ENCODE data around the gene KLF11. TPM values are rescaled to one million over a fixed set of nuclear protein-coding genes. Genes with fewer than 3 reads are reported as not detected.

KLF11 gene
- total and polyA plus RNA-seq, 2 experiments from 2014 or later = 10.2 to 11.3 TPM

GRCh38 chr2:9996321-9996720 lies 47.0 kb upstream of the KLF11 start:
- Histone ChIP-seq H3K9me2 (replicated peaks; ENCODE audit: insufficient read depth) (no peaks in the 10 kb centered on the region), H3K79me2 (no peaks in the 10 kb centered on the region), H4K20me1 (ENCODE audit: insufficient read depth, poor library complexity, severe bottlenecking) (no peaks in the 10 kb centered on the region), H3K4me2 (no peak overlapping the region), H3K4me3 (no peak overlapping the region), H2AFZ (no peak overlapping the region), H3K4me1 (ENCODE audit: insufficient read depth) (no peaks in the 10 kb centered on the region), H3K36me3 (replicated peaks; ENCODE audit: insufficient read depth, low read depth) (no peaks in the 10 kb centered on the region), H3K27ac (no peak overlapping the region), H3K27me3 (no peaks in the 10 kb centered on the region), H3K9me3 (ENCODE audit: low read depth) (no peaks in the 10 kb centered on the region)
- 86% methylated on average over 7 of the region's 7 CpGs for WGBS (ENCODE audit: low lambda C conversion rate, missing lambda C conversion rate)
- no peak for DNase-seq (ENCODE audit: low spot score)
- TF ChIP-seq EZH2 (IDR thresholded peaks at IDR 0.05; ENCODE audit: borderline replicate concordance) = no peak
- TF ChIP-seq CTCF (IDR thresholded peaks at IDR 0.05; ENCODE audit: poor library complexity) = no peak
- no peak for TF ChIP-seq EZH2phosphoT487 (IDR thresholded peaks at IDR 0.05; ENCODE audit: low read depth, severe bottlenecking, unreplicated experiment)

- TF ChIP-seq EZH2 (IDR thresholded peaks at IDR 0.05; ENCODE audit: borderline replicate concordance) (no peak), CTCF (IDR thresholded peaks at IDR 0.05; ENCODE audit: poor library complexity) (no peak), EZH2phosphoT487 (IDR thresholded peaks at IDR 0.05; ENCODE audit: low read depth, severe bottlenecking, unreplicated experiment) (no peak)
- no peaks in the 10 kb centered on the region for H3K79me2 ChIP-seq
- no peaks in the 10 kb centered on the region for H3K4me1 ChIP-seq (ENCODE audit: insufficient read depth)
- H3K9me2 ChIP-seq (replicated peaks; ENCODE audit: insufficient read depth) = no peaks in the 10 kb centered on the region
- H3K4me3 ChIP-seq = no peak overlapping the region
- no peak for DNase-seq (ENCODE audit: low spot score)
- no peaks in the 10 kb centered on the region for H3K9me3 ChIP-seq (ENCODE audit: low read depth)
- no peak overlapping the region for H3K27ac ChIP-seq
- no peak overlapping the region for H2AFZ ChIP-seq
- H3K4me2 ChIP-seq = no peak overlapping the region
- no peaks in the 10 kb centered on the region for H3K36me3 ChIP-seq (replicated peaks; ENCODE audit: insufficient read depth, low read depth)
- 78% methylated on average over 7 of the region's 7 CpGs for WGBS (ENCODE audit: low lambda C conversion rate, missing lambda C conversion rate)
- H4K20me1 ChIP-seq (ENCODE audit: insufficient read depth, poor library complexity, severe bottlenecking) = no peaks in the 10 kb centered on the region
- no peaks in the 10 kb centered on the region for H3K27me3 ChIP-seq
Measured at GRCh38 chr2:9997936-9998335, 45.4 kb upstream of the KLF11 start.

- 94% methylated on average over 20 of the region's 20 CpGs for WGBS (ENCODE audit: low lambda C conversion rate, missing lambda C conversion rate)
- Histone ChIP-seq H3K9me3 (ENCODE audit: low read depth) (no peaks in the 10 kb centered on the region), H2AFZ (no peak overlapping the region), H3K27ac (no peak overlapping the region), H3K9me2 (replicated peaks; ENCODE audit: insufficient read depth) (no peaks in the 10 kb centered on the region), H3K27me3 (no peaks in the 10 kb centered on the region), H3K79me2 (no peaks in the 10 kb centered on the region), H3K4me3 (no peak overlapping the region), H3K4me1 (ENCODE audit: insufficient read depth) (no peaks in the 10 kb centered on the region), H3K4me2 (no peak overlapping the region), H3K36me3 (replicated peaks; ENCODE audit: insufficient read depth, low read depth) (no peaks in the 10 kb centered on the region), H4K20me1 (ENCODE audit: insufficient read depth, poor library complexity, severe bottlenecking) (no peaks in the 10 kb centered on the region)
- TF ChIP-seq EZH2phosphoT487 (IDR thresholded peaks at IDR 0.05; ENCODE audit: low read depth, severe bottlenecking, unreplicated experiment) = no peak
- no peak for DNase-seq (ENCODE audit: low spot score)
Measured at GRCh38 chr2:9998916-9999654, 44.3 kb upstream of the KLF11 start.

- DNase-seq (ENCODE audit: low spot score) = no peak
Measured at GRCh38 chr2:9999693-10000092, 43.7 kb upstream of the KLF11 start.

More at GRCh38 chr2:9999693-10000092, 43.7 kb upstream of the KLF11 start:
- Histone ChIP-seq H4K20me1 (ENCODE audit: insufficient read depth, poor library complexity, severe bottlenecking) (no peaks in the 10 kb centered on the region), H3K27ac (no peak overlapping the region), H3K4me3 (no peak overlapping the region), H3K9me3 (ENCODE audit: low read depth) (no peaks in the 10 kb centered on the region), H3K4me2 (no peak overlapping the region), H2AFZ (no peak overlapping the region), H3K9me2 (replicated peaks; ENCODE audit: insufficient read depth) (no peaks in the 10 kb centered on the region), H3K79me2 (no peaks in the 10 kb centered on the region), H3K4me1 (ENCODE audit: insufficient read depth) (no peaks in the 10 kb centered on the region), H3K36me3 (replicated peaks; ENCODE audit: insufficient read depth, low read depth) (no peaks in the 10 kb centered on the region), H3K27me3 (no peaks in the 10 kb centered on the region)
- TF ChIP-seq CTCF (IDR thresholded peaks at IDR 0.05; ENCODE audit: poor library complexity) (no peak), EZH2phosphoT487 (IDR thresholded peaks at IDR 0.05; ENCODE audit: low read depth, severe bottlenecking, unreplicated experiment) (no peak), EZH2 (IDR thresholded peaks at IDR 0.05; ENCODE audit: borderline replicate concordance) (no peak)
- 94% methylated on average over 1 of the region's 1 CpG for WGBS (ENCODE audit: low lambda C conversion rate, missing lambda C conversion rate)

Data from hepatocyte (in vitro differentiated cells).